Esophagus squamous epithelium (tissue), 4 donors: ENCODE measurements around the gene SFXN5.

ENCODE experiments used
- CTCF ChIP-seq, 6 experiments: fragments of 450-650 bp in 4 of 6; fragments of 200-600 bp in 2 of 6; sonication (generic) in 2 of 6; IDR thresholded peaks; one replicate each; pipeline ENCODE4 v1.5.1; 2016 to 2019; ENCODE audit warnings: antibody characterized with exemption in 6 of 6, mild to moderate bottlenecking in 4 of 6, moderate library complexity in 4 of 6
- POLR2A ChIP-seq, 4 donors: fragments of 450-650 bp; IDR thresholded peaks; one replicate each; pipeline ENCODE4 v1.6.1; 2017; ENCODE audit warnings: antibody characterized with exemption in 4 of 4, mild to moderate bottlenecking in 4 of 4, moderate library complexity in 3 of 4

- TF ChIP-seq POLR2A (IDR thresholded peaks at IDR 0.05) (no peak), CTCF (IDR thresholded peaks at IDR 0.05) (no peak)
Measured at GRCh38 chr2:72988041-72988440, 83.5 kb downstream of the SFXN5 start.
